Endothelial cell (in vitro differentiated cells): ENCODE results near the gene NT5DC2. TPM values are rescaled to one million over a fixed set of nuclear protein-coding genes. Genes with fewer than 3 reads are reported as not detected.
A peak's percentile ranks its signal among the peaks of the same experiment; 100 is the strongest.

Experiments
- DNase-seq: peaks from one replicate; pipeline ENCODE4 v3.0.0; 2021; ENCODE audit warnings: low spot score
- H3K27ac Mint-ChIP-seq: one replicate; pipeline ENCODE4 v1.8.0; 2021; ENCODE audit warnings: mixed read lengths, inconsistent platforms; ENCODE audit not compliant: unreplicated experiment
- H3K27me3 Mint-ChIP-seq: one replicate; pipeline ENCODE4 v1.8.0; 2021; ENCODE audit warnings: mild to moderate bottlenecking, moderate library complexity, mixed read lengths, inconsistent platforms; ENCODE audit not compliant: unreplicated experiment
- H3K36me3 Mint-ChIP-seq: one replicate; pipeline ENCODE4 v1.8.0; 2021; ENCODE audit warnings: mild to moderate bottlenecking, low read depth, mixed read lengths, inconsistent platforms; ENCODE audit not compliant: unreplicated experiment
- H3K4me1 Mint-ChIP-seq: one replicate; pipeline ENCODE4 v1.8.0; 2021; ENCODE audit warnings: mild to moderate bottlenecking, mixed read lengths, inconsistent platforms; ENCODE audit not compliant: unreplicated experiment
- H3K4me3 Mint-ChIP-seq: one replicate; pipeline ENCODE4 v1.8.0; 2021; ENCODE audit warnings: mild to moderate bottlenecking, mixed read lengths, inconsistent platforms; ENCODE audit not compliant: unreplicated experiment
- H3K9me3 Mint-ChIP-seq: one replicate; pipeline ENCODE4 v1.8.0; 2021; ENCODE audit warnings: mixed read lengths, inconsistent platforms; ENCODE audit not compliant: unreplicated experiment
- total RNA-seq: library from RNA; stranded (reverse); fragmentation: NEBNext Ultra II Directional; extraction: Animal tissue kit (Norgen Biotek cat#: 25700); gene quantifications from one replicate; pipeline ENCODE4 v1.2.1, GENCODE V29; 2021; ENCODE audit not compliant: unreplicated experiment
- TF ChIP-seq, protein P1 (sequence below): fragments of 200-600 bp; sonication (generic); IDR thresholded peaks from one replicate; pipeline ENCODE4 v1.5.0; 2021; ENCODE audit warnings: antibody characterized with exemption; ENCODE audit not compliant: unreplicated experiment

Gene NT5DC2
- total RNA-seq, 1 donor from 2014 or later, result 252 TPM

- peaks cover 24% of the 10 kb centered on the region for H3K36me3 Mint-ChIP-seq
- no peak overlapping the region for H3K27ac Mint-ChIP-seq
- no peak overlapping the region for H3K4me3 Mint-ChIP-seq
- no peaks in the 10 kb centered on the region for H3K27me3 Mint-ChIP-seq
- no peaks in the 10 kb centered on the region for H3K4me1 Mint-ChIP-seq
- DNase-seq, result no peak
- no peaks in the 10 kb centered on the region for H3K9me3 Mint-ChIP-seq
- TF ChIP-seq, protein P1, sequence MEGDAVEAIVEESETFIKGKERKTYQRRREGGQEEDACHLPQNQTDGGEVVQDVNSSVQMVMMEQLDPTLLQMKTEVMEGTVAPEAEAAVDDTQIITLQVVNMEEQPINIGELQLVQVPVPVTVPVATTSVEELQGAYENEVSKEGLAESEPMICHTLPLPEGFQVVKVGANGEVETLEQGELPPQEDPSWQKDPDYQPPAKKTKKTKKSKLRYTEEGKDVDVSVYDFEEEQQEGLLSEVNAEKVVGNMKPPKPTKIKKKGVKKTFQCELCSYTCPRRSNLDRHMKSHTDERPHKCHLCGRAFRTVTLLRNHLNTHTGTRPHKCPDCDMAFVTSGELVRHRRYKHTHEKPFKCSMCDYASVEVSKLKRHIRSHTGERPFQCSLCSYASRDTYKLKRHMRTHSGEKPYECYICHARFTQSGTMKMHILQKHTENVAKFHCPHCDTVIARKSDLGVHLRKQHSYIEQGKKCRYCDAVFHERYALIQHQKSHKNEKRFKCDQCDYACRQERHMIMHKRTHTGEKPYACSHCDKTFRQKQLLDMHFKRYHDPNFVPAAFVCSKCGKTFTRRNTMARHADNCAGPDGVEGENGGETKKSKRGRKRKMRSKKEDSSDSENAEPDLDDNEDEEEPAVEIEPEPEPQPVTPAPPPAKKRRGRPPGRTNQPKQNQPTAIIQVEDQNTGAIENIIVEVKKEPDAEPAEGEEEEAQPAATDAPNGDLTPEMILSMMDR, result no peak
Observed at GRCh38 chr3:52554026-52554755, 20.5 kb upstream of the NT5DC2 start.

DNA sequence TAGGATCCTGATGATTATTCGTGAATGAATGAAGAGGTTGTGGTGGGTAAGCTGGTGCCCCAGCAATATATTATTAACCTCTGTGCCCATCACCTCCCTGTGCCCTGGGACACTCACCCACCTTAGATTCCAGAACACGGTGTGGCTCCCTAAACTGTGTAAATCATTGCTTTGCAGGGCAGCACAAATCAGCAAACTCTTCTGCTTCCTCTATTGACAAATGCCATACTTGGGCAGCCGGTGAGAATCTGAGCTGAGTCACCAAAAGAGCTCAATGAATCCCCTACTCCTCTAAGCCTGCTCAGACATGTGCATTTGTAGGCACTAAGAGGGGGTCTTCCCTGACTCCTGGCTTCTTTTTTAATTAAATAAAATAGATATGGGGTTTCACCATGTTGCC lies 18.4 kb upstream of the NT5DC2 start:
- H3K4me3 Mint-ChIP-seq, result peak overlapping the region; percentile 67
- no peaks in the 10 kb centered on the region for H3K4me1 Mint-ChIP-seq
- peaks cover 17% of the 10 kb centered on the region for H3K36me3 Mint-ChIP-seq

GRCh38 chr3:52551118-52551517 lies 17.5 kb upstream of the NT5DC2 start:
- no peak for DNase-seq
- H3K9me3 Mint-ChIP-seq, result no peaks in the 10 kb centered on the region
- TF ChIP-seq, protein P1, result no peak
- peaks cover 17% of the 10 kb centered on the region for H3K36me3 Mint-ChIP-seq
- no peak overlapping the region for H3K4me3 Mint-ChIP-seq
- no peaks in the 10 kb centered on the region for H3K27me3 Mint-ChIP-seq
- no peaks in the 10 kb centered on the region for H3K4me1 Mint-ChIP-seq
- no peak overlapping the region for H3K27ac Mint-ChIP-seq

More for the DNA sequence above, 18.4 kb upstream of the NT5DC2 start:
- Mint-ChIP-seq H3K9me3 (no peaks in the 10 kb centered on the region), H3K27ac (no peak overlapping the region), H3K27me3 (no peaks in the 10 kb centered on the region)
- DNase-seq, result no peak
- TF ChIP-seq, protein P1, result no peak

GRCh38 chr3:52547143-52547542 lies 13.5 kb upstream of the NT5DC2 start:
- Mint-ChIP-seq H3K36me3 (peaks cover 10% of the 10 kb centered on the region), H3K4me1 (no peaks in the 10 kb centered on the region), H3K27ac (no peak overlapping the region), H3K4me3 (no peak overlapping the region), H3K9me3 (no peaks in the 10 kb centered on the region), H3K27me3 (no peaks in the 10 kb centered on the region)
- TF ChIP-seq, protein P1, result no peak
- DNase-seq, result no peak

GRCh38 chr3:52546111-52546901 lies 12.6 kb upstream of the NT5DC2 start:
- Mint-ChIP-seq H3K36me3 (peaks cover 8% of the 10 kb centered on the region), H3K4me3 (no peak overlapping the region), H3K27ac (no peak overlapping the region), H3K4me1 (no peaks in the 10 kb centered on the region), H3K9me3 (no peaks in the 10 kb centered on the region), H3K27me3 (no peaks in the 10 kb centered on the region)
- no peak for DNase-seq
- TF ChIP-seq, protein P1, result no peak
